HG02588 (cell line): ENCODE measurements around the gene CBX1.
"Not testable (repeated sequence)": the region's sequence is repeated elsewhere in the genome, so short reads cannot be mapped to it uniquely, and the experiment has no call there.

Experiments
- ATAC-seq: cut with Tn5 transposase; IDR thresholded peaks from one replicate; pipeline ENCODE4 v1.9.1; 2021; ENCODE audit warnings: mild to moderate bottlenecking, moderate library complexity; ENCODE audit not compliant: unreplicated experiment

Gene CBX1

DNA sequence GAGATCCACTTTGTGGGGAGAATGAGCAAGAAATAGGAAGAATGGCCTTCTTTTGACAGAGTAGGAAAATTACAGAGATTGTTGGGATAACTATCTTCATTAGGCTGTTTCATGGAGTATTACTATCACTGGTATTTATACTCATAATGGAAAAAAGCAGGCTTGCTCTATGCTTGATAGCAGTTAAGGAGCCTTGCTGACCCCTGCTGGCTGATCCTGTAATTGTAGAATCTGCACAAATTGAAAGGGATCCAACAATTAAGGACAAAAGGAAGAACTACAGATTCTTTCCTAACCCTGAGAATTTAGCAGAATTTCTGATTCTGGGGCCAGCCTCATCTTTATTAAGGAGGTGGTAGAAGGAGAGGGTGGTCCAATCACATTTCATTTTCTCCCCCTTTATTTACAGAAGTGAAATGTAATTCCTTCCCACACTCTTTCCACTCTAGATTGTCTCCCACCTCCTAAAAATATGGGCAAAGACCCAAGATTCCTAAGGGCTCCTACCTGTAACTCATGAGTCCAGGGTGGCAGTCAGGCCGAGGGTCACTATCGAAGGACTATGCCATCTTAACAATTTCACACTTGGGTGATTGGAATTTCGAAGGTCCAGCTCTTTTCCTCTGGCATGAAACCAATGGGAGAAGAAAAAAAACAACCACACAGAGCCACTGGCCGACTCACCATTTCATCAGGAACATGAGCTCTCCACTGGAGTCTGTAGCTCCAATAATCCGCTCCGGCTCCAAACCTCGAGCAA lies 26.8 kb downstream of the CBX1 start:
- ATAC-seq: no peak

- ATAC-seq: not testable (repeated sequence)
Observed at GRCh38 chr17:48073566-48074094, 27.6 kb downstream of the CBX1 start.

GRCh38 chr17:48072811-48073210 lies 28.5 kb downstream of the CBX1 start:
- not testable (repeated sequence) for ATAC-seq

DNA sequence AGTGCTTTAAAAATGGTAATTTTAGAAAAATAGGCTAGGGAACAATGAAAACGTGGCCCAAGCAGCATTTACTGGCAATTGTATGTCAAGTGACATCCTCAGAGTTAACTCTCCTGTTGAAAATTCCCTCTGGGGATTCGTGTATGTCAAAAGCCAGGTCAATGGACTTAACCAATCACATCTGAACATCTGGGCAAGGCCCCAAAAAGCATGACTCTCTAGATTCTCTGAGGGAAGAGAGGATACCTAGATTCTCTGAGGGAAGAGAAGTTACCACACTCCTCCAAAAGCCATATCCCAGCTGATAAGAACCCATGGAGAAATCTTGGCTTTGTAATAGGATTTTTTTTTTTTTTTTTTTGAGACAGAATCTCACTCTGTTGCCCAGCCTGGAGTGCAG lies 29.6 kb downstream of the CBX1 start:
- no peak for ATAC-seq

DNA sequence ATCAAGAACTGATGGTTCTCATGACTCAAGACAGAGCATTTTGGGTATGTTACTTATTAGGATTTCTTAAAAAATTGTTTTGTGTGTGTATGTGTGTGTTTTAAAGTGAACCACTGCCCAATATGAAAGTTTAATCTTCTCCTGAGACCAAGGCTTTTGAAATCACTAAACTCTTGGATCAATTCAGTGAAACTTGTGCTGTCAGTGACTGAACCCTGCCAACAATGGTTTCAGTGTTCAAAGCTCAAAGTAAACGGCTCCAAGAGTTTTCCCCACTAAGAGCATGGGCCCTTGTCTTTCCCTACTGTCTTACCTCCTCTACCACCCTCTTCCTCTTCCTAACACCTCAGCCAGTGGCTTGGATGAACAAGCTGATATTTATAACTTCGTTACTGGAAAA lies 31.1 kb downstream of the CBX1 start:
- no peak for ATAC-seq

DNA sequence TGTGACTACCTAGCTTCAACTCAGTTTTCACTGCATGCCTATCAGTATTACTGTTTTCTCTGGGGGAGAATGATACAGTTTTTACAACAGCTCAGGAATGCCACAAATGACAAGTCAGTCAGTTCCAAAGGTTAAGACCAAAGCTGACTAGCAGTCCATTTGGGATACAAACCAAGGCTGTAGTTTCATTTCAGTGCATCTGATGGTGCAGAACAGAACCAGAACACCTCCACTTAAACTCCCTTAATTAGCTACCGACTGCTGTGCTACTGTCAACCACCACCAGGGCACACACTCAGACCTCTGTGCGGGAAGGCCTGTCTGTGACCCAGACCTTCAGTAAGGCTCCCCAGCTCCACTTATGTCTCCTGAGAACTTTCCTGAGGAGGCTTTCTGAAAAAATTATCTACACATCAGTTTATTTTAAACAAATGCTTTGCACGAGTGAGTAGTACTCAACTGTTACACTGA lies 32.8 kb downstream of the CBX1 start:
- no peak for ATAC-seq

GRCh38 chr17:48067808-48068207 lies 33.5 kb downstream of the CBX1 start:
- not testable (repeated sequence) for ATAC-seq

- ATAC-seq: no peak
Observed at GRCh38 chr17:48067245-48067644, 34.0 kb downstream of the CBX1 start.

- no peak for ATAC-seq
Observed at GRCh38 chr17:48066656-48067055, 34.6 kb downstream of the CBX1 start.

GRCh38 chr17:48066192-48066591 lies 35.1 kb downstream of the CBX1 start:
- no peak for ATAC-seq

- ATAC-seq: no peak
Observed at GRCh38 chr17:48064638-48065037, 36.6 kb downstream of the CBX1 start.

- no peak for ATAC-seq
Observed at GRCh38 chr17:48062273-48062672, 39.0 kb downstream of the CBX1 start.

DNA sequence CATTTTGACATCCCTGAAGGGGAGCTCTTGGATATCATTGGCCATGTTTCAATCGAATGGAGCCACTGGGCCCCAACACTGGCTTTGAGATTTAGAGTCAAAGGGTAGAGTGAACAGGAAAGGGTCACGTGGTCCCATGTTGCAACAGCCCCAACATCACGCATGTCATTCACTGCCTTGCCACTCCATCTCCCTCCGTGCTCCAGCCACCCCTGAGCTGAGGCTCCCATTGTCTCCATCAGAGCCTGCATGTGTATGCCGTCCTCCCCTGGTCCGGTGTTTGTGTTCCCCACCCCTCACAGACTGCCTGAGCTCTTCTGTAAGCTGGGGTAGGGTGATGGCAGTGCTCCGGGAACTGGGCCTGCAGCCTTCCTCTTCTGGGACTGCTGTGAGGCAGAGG lies 41.0 kb downstream of the CBX1 start:
- no peak for ATAC-seq

GRCh38 chr17:48059125-48059668 lies 42.1 kb downstream of the CBX1 start:
- ATAC-seq: no peak

DNA sequence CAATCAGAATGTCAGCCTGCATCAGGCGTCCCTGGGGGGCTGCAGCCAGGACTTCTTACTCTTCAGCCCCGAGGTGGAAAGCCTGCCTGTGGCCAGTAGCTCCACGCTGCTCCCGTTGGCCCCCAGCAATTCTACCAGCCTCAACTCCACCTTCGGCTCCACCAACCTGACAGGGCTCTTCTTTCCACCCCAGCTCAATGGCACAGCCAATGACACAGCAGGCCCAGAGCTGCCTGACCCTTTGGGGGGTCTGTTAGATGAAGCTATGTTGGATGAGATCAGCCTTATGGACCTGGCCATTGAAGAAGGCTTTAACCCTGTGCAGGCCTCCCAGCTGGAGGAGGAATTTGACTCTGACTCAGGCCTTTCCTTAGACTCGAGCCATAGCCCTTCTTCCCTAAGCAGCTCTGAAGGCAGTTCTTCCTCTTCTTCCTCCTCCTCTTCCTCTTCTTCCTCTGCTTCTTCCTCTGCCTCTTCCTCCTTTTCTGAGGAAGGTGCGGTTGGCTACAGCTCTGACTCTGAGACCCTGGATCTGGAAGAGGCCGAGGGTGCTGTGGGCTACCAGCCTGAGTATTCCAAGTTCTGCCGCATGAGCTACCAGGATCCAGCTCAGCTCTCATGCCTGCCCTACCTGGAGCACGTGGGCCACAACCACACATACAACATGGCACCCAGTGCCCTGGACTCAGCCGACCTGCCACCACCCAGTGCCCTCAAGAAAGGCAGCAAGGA lies 42.7 kb downstream of the CBX1 start:
- ATAC-seq: no peak

- no peak for ATAC-seq
Observed at GRCh38 chr17:48057626-48058025, 43.7 kb downstream of the CBX1 start.

DNA sequence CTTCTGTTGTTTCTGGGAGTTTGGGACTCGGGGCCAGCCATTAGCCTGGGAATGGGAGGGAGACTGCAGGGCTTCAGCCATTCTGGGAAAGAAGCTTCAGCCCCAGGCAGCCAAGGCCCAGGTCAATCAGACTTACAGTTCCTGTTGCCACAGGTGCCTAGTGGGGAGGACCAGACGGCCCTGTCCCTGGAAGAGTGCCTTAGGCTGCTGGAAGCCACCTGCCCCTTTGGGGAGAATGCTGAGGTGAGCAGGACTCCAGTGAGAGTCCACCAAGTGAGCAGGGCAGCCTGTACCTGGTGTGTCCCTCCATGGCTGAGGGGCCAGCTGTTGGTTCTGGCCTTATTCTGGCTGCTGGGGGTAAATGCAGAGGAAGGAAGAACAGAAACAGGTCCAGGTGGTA lies 44.4 kb downstream of the CBX1 start:
- ATAC-seq: no peak

DNA sequence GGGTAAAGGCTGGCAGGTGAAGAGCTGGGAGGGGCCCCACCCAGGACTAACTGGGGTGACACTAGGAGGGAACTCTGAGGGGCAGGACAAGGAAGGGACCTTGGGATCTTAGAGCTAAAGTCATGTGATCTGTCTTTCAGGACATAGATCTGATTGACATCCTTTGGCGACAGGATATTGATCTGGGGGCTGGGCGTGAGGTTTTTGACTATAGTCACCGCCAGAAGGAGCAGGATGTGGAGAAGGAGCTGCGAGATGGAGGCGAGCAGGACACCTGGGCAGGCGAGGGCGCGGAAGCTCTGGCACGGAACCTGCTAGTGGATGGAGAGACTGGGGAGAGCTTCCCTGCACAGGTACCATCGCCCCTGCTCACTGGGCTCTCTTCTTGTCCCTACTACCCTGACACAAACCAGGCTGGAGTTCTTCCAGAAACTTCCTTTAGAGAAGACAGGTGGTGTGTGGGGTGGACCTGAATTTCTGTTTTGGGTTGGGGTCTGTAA lies 45.0 kb downstream of the CBX1 start:
- no peak for ATAC-seq

DNA sequence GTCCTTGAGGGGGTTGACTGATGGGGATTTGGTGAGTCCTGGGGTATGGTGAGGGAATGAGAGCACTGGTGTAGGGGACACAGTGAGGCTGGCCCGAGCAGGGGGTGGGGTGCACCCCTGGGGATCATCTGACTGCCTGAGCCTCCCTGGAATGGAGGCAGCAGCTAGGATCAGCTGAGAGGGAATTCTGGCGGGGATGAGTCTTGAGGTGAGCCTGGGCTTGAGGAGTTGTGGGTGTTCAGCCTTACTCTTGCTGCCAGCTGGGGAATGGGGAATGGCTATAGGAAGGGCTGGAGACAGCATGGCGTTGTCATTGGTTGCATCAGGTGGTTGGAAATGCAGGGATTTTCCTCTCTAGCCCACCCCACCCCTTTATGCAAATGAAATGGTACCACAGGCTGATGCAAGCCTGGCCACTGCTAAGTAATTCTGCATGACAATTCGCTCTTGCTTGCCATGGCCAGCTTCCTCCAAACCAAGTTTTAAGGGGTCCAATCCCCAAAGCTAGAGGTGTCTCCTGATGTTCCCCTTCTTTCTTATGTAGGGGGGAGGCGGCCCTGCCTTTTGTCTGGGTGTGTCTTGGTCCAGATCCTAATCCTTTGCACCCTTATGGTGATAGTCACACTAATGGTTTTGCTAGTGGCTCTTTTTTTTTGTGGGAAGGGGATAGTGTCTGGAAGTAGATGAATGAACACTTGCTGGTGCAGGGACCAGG lies 45.6 kb downstream of the CBX1 start:
- ATAC-seq: peak; percentile 52

GRCh38 chr17:48054238-48055185 lies 46.8 kb downstream of the CBX1 start:
- ATAC-seq: no peak
